T-helper 9 cell (primary cell): ENCODE data around the gene TARS1.
A peak's percentile ranks its signal among the peaks of the same experiment; 100 is the strongest.

Source experiments
- DNase-seq: peaks from one replicate; pipeline ENCODE4 v3.0.0-alpha.2; 2020
- total RNA-seq, 2 donors: gene quantifications; one replicate each; lab custom pipeline; 2026; lab: John Stamatoyannopoulos, UW

The TARS1 gene
- total RNA-seq, result 52.4 to 323 reads per million in 2 donors

DNA sequence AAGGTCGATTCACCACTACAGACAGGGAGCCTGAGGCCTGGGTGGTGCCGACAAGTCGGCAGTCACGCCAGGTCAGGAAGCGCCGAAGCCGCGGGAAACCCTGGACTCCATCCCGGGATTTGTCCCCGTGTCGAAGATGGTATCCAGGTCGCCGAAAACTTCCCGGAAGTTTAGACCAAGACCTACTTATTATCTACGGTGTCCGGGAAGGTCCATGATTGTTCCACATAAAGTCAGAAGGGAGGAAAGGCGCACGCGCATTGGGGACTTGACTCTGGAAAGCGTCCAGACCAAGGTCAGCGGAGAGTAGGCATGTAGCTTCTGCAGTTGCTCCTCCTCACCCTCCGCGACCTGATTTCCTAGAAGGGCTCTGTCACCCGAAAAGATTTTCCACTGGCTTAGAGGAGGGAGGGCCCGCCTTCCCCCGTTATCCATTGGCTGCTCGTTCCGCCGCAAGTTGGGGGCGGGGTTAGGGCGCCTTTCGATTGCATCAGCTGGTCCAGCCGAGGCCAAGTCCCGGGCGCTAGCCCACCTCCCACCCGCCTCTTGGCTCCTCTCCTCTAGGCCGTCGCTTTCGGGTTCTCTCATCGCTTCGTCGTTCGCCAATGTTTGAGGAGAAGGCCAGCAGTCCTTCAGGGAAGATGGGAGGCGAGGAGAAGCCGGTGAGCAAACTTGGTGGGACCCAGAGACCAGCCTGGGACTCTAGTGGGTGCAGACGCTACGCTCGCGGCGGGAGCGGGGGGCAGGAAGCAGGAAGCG is at the start of gene TARS1:
Gene TARS1 (plus strand): TSS at position 484 of the 759 bp plus-strand sequence. CDS start 122 bp downstream, at position 606.
- DNase-seq, result peak; percentile 85

- DNase-seq, result no peak
Measured at GRCh38 chr5:33398501-33398900, 42.3 kb upstream of the TARS1 start.

GRCh38 chr5:33400675-33401074 is 40.1 kb upstream of the TARS1 start:
- no peak for DNase-seq

DNA sequence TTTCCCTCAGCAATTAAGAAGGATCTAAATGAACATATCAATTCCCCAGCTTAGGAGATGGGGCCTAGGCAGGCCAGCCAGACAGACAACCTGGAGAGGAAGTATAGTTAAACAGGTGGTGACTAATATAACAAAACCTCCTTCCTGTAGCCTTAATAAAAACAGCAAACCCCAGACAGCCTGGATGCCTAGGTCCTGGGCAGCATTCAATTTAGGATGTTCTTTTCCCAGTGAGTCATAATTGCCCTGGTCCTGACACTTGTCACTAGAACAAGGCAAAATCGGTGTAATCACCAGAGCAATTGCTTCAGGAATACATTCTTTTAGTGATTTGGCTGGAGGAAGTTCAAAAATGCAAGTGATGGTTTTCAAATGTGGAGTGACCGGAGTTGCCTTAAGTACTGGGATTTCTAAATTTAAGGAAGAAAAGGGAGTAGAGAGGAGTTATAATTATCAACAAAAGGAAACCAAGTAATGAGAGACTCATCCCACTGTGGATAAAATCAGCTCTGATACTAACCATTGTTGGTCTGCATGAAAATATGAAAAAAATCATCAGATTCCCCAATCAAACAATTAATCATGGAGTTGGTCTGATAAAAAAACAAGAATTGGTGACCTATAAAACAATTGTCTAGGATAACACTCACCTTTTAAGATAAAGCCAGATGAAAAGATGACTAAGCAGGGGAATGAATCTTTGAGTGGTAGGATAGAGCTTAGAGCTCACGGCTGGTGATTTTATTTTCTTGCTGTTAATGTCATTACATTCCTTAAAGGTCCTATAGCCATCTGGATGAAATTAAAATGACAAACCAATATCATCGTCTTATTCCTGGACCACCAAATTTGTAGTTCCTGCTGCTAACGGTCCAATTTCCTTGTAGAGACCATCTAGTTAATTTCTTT is 39.0 kb upstream of the TARS1 start:
- DNase-seq, result no peak

GRCh38 chr5:33403187-33403586 is 37.6 kb upstream of the TARS1 start:
- DNase-seq, result no peak

- no peak for DNase-seq
Measured at GRCh38 chr5:33408816-33409215, 31.9 kb upstream of the TARS1 start.

- DNase-seq, result no peak
Measured at GRCh38 chr5:33409435-33410170, 31.2 kb upstream of the TARS1 start.

DNA sequence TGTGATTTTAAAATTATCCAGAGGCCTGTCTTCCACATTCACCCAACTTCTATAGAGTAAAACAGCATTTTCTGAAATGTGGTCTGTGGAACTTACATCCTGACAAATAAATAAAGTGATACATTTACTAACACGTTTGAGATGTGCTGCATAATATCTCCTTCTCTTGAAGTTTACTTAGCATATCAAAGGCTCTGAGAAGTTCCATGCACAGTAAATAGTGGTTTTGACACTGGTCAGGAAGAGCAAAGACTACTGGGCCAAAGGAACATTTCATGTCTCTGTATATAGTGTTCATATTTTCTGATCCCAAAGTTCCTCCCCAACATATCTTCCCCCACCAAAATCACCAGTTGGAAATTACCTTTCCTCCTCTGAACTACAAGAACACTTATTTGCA is 30.5 kb upstream of the TARS1 start:
- DNase-seq, result no peak

GRCh38 chr5:33411498-33411897 is 29.3 kb upstream of the TARS1 start:
- no peak for DNase-seq

DNA sequence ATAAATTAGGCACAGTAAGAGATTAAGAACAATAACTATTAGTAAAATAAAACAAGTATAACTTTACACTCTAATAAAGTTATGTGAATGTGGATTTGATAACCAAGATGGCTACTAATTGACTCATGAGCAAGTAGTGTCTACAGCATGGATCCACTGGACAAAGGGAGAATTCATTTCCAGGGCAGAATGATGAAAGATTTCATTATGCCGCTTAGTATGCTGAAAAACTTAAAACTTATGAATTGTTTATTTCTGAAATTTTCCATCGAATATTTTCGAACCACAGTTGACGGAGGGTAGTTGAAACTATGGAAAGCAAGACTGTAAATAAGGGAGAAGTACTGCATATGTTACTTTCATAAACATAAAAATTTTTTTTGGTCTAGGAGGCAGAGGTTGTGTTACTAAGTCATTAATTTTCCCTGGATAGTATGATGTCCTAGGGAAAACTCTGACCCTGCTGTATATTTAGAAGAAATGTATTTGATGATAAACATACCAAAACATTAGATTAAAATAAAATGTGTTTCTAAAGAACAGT is 24.9 kb upstream of the TARS1 start:
- no peak for DNase-seq

GRCh38 chr5:33417632-33418031 is 23.1 kb upstream of the TARS1 start:
- no peak for DNase-seq

DNA sequence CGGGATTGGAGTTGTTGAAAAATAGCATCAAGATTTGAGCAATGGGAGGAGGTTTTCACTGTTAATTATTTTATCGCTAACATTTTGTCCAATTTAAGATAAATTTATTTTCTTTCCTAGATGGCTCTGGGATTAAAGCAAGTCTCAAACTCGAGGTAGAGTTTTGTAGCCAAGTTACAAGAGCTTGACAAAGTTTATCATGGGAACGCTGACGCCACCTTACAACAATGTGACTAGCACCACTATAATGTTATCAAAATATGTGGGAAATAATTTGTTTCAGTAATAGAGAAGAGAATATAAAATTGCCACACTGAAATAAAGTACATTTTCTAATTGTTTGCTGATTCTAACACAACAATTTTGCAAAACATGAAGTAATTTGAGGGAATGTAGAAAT is 19.8 kb upstream of the TARS1 start:
- no peak for DNase-seq

GRCh38 chr5:33422191-33422590 is 18.6 kb upstream of the TARS1 start:
- DNase-seq, result no peak

DNA sequence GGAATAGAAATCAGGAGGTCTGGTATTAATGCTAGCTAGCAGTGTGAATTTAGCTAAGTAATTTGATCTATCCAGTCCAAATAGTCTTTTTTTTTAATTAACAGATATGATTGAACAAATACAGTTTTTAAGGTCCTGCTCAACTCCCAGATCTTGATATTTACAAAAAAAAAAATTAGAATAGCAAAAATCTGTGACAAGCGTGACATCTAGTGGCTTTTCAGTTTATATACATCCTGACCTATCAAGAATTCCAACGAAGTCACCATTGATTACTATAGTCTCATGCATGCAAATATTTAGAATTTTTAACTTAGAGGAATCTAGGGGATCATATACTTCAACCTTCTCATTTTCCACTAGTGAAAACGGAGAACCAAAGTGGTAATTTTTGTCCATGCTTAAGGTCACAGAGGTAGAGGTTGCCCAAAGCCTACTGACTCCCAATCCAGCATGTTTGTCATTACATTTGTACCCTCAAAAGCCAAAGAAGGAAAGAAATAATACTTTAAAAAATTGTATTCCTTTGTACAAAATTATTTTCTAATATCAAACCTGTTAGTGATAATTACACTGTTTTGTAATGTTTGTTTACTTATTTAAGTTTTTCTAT is 17.6 kb upstream of the TARS1 start:
- no peak for DNase-seq

- DNase-seq, result no peak
Measured at GRCh38 chr5:33425314-33425713, 15.5 kb upstream of the TARS1 start.

GRCh38 chr5:33430983-33431382 is 9.8 kb upstream of the TARS1 start:
- DNase-seq, result no peak

- DNase-seq, result no peak
Measured at GRCh38 chr5:33432656-33433055, 8.1 kb upstream of the TARS1 start.

GRCh38 chr5:33433303-33434240 is 7.2 kb upstream of the TARS1 start:
- no peak for DNase-seq

GRCh38 chr5:33435893-33436490 is 4.8 kb upstream of the TARS1 start:
- peak; percentile 38 for DNase-seq

DNA sequence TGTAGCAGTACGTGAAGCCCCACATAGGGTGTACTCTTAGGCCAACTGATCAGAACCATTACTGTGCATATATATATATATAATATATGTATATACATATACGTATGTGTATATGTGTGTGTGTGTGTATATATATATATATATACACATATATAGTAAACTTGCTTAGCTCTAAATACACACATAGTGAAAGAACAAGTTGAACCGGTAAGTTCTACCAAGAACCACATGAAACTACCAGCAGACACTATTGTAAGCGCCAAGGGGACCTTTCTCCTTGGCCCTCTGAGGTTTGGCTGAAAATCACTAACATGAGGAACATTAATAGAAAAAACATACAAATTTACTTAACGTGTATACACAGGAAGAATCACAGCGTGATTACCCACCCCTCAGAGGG is 1.8 kb upstream of the TARS1 start:
- DNase-seq, result no peak
